IPS-18a (cell line): ENCODE results near the gene PLAGL2.
A peak's percentile ranks its signal among the peaks of the same experiment; 100 is the strongest.
"Not testable (repeated sequence)": the region's sequence is repeated elsewhere in the genome, so short reads cannot be mapped to it uniquely, and the experiment has no call there.

Experiments used
- H3K27ac ChIP-seq: one replicate; pipeline ENCODE4 v1.5.1; 2013; ENCODE audit warnings: low read length
- H3K27me3 ChIP-seq: one replicate; pipeline ENCODE4 v1.6.1; 2013; ENCODE audit warnings: mild to moderate bottlenecking, low read length; ENCODE audit not compliant: control insufficient read depth, insufficient read depth
- H3K36me3 ChIP-seq: one replicate; pipeline ENCODE4 v1.6.1; 2013; ENCODE audit warnings: low read depth, low read length; ENCODE audit not compliant: control insufficient read depth
- H3K4me1 ChIP-seq: one replicate; pipeline ENCODE4 v1.6.1; 2013; ENCODE audit warnings: low read depth, low read length; ENCODE audit not compliant: control insufficient read depth
- H3K4me3 ChIP-seq: one replicate; pipeline ENCODE4 v1.5.1; 2013; ENCODE audit warnings: low read length
- H3K9ac ChIP-seq: one replicate; pipeline ENCODE4 v1.6.1; 2013; ENCODE audit warnings: mild to moderate bottlenecking, low read length, moderate library complexity
- H3K9me3 ChIP-seq: one replicate; pipeline ENCODE4 v1.6.1; 2013; ENCODE audit warnings: low read depth, low read length; ENCODE audit not compliant: control insufficient read depth

The PLAGL2 gene

DNA sequence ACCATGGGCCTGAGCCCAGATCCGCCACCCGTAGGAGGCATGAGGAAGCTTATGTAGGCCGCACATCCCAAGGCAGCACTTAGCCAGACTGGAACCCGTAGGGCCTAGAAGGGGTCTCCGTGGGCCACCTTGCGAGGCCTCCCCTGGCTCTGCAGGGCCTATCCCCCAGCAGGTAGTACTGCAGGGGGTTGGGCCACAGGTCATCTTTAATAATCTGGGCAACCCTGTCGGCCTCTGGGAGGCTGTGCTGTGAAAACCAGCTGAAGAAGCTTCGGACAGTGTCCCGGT lies 18.5 kb downstream of the PLAGL2 start:
- Histone ChIP-seq H3K27ac (no peak overlapping the region), H3K4me3 (peak overlapping the region; percentile 74), H3K36me3 (no peaks in the 10 kb centered on the region), H3K9ac (no peak overlapping the region), H3K9me3 (no peaks in the 10 kb centered on the region), H3K27me3 (no peaks in the 10 kb centered on the region), H3K4me1 (peaks cover 12% of the 10 kb centered on the region)

DNA sequence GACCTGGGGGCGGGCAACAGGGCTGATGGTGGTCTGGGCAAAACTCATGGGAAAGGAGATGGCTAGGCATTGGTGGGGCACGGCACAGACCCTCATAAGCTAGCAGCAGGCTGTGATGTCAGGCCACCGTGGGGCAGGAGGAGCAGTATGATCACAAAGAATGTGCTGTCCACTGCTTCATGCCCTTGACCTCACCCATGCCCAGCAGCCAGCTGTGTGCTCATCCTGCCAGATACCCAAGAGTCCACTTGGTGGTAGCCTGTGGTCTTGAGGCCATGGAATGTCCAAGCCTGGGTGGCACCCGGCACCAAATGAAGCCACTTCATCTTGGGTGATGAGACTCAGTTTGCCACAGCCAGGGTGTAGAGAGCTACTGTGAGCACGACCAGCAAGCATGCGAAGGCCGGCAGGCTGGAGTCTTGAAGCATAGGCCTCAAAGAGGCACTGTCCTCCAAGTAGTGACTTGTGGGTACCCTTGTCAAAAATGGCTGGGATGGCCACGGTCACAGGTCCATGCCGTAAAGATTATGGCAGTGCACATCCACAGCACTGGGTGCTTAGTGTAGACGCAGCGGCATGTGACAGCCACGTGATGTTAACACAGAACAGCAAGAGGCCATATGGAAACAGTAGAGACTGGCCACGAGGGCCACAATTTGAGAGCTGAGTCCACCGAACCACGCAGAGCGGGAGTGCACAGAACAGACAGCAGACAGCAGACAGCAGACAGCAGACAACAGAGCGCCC lies 19.0 kb downstream of the PLAGL2 start:
- Histone ChIP-seq H3K36me3 (no peaks in the 10 kb centered on the region), H3K27ac (no peak overlapping the region), H3K4me1 (peaks cover 12% of the 10 kb centered on the region), H3K9ac (no peak overlapping the region), H3K9me3 (no peaks in the 10 kb centered on the region), H3K27me3 (no peaks in the 10 kb centered on the region), H3K4me3 (no peak overlapping the region)

DNA sequence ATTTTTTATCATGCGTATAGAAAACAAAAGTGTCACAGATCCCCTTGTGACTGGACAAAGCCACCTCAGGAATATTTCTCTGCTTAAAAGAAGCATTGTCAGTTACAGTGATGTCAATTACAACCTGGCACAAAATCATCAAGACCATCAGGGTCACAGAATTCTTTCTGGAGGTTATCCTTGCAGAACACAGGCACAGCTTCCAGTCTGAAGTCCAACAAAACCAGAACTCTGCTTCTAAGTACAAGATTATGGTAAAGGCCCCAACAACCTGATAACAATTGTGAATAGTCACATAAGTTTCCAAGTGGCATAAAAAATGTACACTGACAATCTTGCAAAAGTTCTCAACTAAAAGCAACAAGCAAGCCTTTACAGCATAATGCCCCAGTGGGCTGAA lies 21.0 kb downstream of the PLAGL2 start:
- Histone ChIP-seq H3K4me1 (peaks cover 12% of the 10 kb centered on the region), H3K9me3 (no peaks in the 10 kb centered on the region), H3K27ac (no peak overlapping the region), H3K9ac (no peak overlapping the region), H3K4me3 (no peak overlapping the region), H3K27me3 (no peaks in the 10 kb centered on the region), H3K36me3 (no peaks in the 10 kb centered on the region)

DNA sequence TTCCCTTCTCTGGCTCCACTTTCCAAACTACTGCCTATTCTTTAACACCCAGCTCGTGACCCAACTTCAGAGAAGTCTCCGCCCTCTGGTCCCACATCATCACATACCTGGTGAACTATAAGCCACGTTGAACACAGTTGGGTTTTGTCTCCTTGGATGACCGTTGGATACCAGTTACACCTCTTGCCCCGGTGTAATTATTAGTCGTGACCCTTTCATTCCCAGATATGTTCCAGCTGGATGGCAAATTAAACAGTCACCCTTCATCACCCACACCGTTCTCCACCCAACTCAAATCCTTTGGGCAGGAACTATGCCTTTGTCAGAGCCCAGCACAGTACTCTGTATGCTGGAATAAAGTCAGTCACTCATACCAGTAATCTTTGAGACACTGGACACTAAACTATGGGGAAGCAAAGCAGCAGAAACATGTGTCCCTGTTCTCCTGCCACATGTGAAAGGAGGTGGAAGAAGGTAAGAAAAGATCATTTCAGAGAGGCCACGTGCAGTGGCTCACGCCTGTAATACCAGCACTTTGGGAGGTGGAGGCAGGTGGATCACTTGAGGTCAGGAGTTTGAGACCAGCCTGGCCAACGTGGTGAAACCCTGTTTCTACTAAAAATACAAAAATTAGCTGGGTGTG lies 22.5 kb downstream of the PLAGL2 start:
- Histone ChIP-seq H3K27me3 (no peaks in the 10 kb centered on the region), H3K4me1 (peaks cover 3% of the 10 kb centered on the region), H3K4me3 (no peak overlapping the region), H3K9me3 (no peaks in the 10 kb centered on the region), H3K9ac (no peak overlapping the region), H3K27ac (no peak overlapping the region), H3K36me3 (no peaks in the 10 kb centered on the region)

DNA sequence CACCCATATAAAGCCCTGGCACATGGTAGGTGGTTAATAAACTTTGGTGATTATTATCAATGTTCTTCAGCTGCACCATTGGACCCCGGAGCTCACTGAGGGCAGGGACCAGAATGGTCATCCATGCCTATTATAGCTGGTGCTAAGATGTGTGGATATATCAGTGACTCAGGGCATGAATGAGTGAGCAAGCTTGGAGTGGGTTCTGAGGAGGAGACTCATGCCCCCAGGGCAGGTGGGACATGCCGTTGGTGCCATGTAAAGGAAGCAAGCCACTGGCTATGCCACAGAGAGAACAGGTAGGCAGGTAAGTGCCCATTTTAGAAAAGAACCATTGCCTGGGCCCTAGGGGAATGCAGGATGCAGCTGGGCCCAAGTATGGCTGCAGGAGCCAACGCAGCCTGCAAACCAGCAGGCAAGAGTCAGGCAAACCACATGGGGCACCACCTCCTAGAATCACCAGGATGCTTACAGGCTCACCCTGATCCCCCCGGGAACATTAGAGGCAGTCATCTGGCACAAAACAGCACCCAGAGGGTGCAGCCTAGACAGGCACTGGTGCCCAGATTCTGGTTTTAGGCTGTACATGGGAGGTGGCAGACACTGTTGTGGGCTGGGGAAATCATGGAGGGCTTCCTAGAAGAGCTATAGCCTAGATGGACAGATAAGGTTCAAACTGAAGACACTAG lies 23.5 kb downstream of the PLAGL2 start:
- Histone ChIP-seq H3K36me3 (no peaks in the 10 kb centered on the region), H3K27ac (no peak overlapping the region), H3K4me1 (no peaks in the 10 kb centered on the region), H3K27me3 (no peaks in the 10 kb centered on the region), H3K9ac (no peak overlapping the region), H3K9me3 (no peaks in the 10 kb centered on the region), H3K4me3 (no peak overlapping the region)

DNA sequence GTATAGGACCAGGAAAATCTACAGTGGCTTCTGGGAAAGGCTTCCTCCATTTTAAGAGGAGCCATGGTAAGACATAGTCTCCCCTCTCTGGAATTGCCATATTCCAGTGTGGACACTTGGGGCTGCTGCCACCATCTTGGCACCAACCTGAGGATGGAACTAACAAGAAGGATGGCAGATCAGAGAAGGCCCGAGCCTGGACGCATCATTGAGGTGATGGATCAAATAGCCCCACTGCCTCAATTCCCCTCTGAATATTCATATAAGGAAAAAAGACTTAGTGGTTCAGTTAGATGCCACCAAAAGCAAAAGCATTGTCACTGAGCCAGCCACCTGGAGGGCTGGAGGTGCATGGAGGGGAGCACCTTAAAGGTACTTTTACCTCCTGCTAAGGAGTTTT lies 25.9 kb downstream of the PLAGL2 start:
- H3K4me1 ChIP-seq, result no peaks in the 10 kb centered on the region
- no peak overlapping the region for H3K27ac ChIP-seq
- H3K36me3 ChIP-seq, result no peaks in the 10 kb centered on the region
- H3K9ac ChIP-seq, result no peak overlapping the region
- no peak overlapping the region for H3K4me3 ChIP-seq
- no peaks in the 10 kb centered on the region for H3K27me3 ChIP-seq
- no peaks in the 10 kb centered on the region for H3K9me3 ChIP-seq

DNA sequence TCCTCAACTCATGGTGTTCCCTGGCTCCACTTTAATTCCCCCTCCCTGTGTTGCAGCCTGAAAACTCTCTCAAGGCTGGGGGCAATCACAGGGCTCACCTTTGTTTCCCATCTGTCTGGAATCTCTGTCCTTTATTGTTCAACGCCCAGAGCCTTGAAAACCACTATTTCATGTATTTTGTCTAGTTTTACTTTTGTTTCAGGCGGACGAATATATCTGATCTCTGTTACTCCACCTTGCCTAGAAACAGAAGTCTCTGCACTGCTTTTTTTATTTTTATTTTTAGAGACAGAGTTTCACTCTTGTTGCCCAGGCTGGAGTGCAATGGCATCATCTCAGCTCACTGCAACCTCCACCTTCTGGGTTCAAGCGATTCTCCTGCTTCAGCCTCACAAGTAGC lies 27.6 kb downstream of the PLAGL2 start:
- Histone ChIP-seq H3K36me3 (no peaks in the 10 kb centered on the region), H3K4me1 (no peaks in the 10 kb centered on the region), H3K27me3 (no peaks in the 10 kb centered on the region), H3K4me3 (no peak overlapping the region), H3K9me3 (no peaks in the 10 kb centered on the region), H3K9ac (no peak overlapping the region), H3K27ac (no peak overlapping the region)

DNA sequence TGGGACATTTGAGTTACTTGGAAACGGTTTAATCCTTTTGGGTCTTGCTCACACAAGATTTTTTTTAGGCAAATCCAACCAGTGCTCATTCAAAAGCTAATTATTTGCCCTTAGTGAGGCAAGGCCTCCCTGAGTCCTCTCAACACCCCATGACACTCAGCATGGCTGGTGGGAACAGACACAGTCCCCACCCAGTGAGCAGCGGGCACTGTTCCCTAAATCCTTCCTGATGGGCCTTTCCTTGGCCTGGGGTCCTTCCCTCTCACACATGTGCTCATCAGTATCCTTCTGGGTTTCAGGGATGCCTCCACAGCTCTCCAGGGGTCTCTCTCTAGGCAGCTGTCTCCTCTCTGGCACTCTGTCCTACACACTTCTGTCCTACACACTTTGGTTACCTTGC lies 28.0 kb downstream of the PLAGL2 start:
- Histone ChIP-seq H3K27ac (no peak overlapping the region), H3K9me3 (no peaks in the 10 kb centered on the region), H3K27me3 (no peaks in the 10 kb centered on the region), H3K9ac (no peak overlapping the region), H3K4me1 (no peaks in the 10 kb centered on the region), H3K4me3 (no peak overlapping the region), H3K36me3 (no peaks in the 10 kb centered on the region)

DNA sequence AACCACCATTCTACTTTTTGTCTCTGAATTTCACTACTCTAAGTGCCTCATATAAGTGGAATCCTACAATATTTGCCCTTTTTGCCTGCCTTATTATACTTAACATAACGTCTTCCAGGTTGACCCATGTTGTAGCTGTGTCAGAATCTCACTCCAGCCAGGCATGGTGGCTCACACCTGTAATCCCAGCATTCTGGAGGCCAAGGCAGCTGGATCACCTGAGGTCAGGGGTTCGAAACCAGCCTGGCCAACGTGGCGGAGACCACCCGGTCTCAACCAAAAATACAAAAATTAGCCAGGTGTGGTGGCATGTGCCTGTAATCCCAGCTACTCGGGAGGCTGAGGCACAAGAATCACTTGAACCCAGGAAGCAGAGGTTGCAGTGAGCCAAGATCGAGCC lies 29.8 kb downstream of the PLAGL2 start:
- H3K4me3 ChIP-seq, H3K36me3 ChIP-seq, H3K9ac ChIP-seq, H3K27me3 ChIP-seq, H3K4me1 ChIP-seq, H3K9me3 ChIP-seq, H3K27ac ChIP-seq: not testable (repeated sequence)

DNA sequence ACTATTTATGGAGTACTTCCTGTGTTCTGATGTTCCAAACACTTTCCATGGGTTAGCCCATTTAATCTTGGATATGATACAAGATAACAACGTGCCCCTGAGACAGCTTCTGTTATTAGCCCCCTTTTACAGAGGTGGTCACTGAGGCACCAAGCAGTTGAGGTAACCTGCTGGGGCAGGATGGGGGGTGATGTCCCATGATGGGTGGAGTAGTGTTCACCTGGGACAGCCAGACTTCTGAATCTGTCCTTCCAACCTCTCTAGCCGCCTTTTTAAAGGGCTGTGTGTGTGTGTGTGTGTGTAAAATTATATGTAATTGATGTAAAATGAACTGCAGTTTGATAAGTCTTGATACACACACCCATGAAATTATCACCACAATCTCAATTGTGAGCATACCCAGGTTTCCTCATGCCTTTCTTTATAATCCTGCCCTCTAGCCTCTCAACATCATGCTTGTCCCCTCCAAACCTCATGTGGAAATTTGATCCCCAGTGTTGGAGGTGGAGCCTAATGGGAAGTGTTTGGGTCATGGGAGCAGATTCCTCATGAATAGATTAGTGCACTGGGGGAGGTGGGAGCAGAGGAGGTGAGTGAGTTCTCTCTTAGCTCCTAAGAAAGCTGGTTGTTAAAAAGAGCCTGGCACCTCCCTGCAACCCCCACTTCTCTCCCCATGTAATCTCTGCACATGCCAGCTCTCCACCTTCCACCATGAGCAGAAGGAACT lies 39.2 kb downstream of the PLAGL2 start:
- Histone ChIP-seq H3K36me3 (peaks cover 26% of the 10 kb centered on the region), H3K27me3 (no peaks in the 10 kb centered on the region), H3K4me3 (no peak overlapping the region), H3K4me1 (peaks cover 10% of the 10 kb centered on the region), H3K27ac (no peak overlapping the region), H3K9ac (no peak overlapping the region), H3K9me3 (no peaks in the 10 kb centered on the region)

DNA sequence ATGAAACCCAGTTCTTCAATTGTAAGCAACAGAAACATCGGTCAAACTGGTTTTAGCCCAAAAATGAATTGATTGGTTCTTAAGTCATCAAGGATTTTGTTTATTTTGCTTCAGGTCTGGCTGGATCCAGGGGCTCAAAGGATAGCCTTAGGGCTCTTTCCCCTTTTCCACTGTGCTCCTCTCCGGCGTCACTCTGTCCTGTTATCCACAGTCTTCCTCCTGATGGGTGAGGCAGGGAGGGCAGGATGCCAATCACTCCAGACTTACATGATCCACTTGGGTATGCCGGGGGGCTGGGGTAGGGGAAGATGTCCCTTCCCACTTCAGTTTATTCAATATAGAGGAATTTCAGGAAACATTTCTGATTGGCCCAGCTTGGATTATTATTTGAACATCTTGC lies 40.0 kb downstream of the PLAGL2 start:
- Histone ChIP-seq H3K4me1 (peaks cover 10% of the 10 kb centered on the region), H3K9me3 (no peaks in the 10 kb centered on the region), H3K36me3 (peaks cover 26% of the 10 kb centered on the region), H3K27me3 (no peaks in the 10 kb centered on the region), H3K27ac (no peak overlapping the region), H3K9ac (no peak overlapping the region), H3K4me3 (no peak overlapping the region)
